Cerebellar cortex (tissue), 1 donor: ENCODE data around the gene ZNRF3.
"Not testable (repeated sequence)": the region's sequence is repeated elsewhere in the genome, so short reads cannot be mapped to it uniquely, and the experiment has no call there.

Experiments used
- DNase-seq: peaks from one replicate; pipeline ENCODE4 v3.0.0-alpha.2; 2015; ENCODE audit warnings: low spot score

Gene ZNRF3

DNA sequence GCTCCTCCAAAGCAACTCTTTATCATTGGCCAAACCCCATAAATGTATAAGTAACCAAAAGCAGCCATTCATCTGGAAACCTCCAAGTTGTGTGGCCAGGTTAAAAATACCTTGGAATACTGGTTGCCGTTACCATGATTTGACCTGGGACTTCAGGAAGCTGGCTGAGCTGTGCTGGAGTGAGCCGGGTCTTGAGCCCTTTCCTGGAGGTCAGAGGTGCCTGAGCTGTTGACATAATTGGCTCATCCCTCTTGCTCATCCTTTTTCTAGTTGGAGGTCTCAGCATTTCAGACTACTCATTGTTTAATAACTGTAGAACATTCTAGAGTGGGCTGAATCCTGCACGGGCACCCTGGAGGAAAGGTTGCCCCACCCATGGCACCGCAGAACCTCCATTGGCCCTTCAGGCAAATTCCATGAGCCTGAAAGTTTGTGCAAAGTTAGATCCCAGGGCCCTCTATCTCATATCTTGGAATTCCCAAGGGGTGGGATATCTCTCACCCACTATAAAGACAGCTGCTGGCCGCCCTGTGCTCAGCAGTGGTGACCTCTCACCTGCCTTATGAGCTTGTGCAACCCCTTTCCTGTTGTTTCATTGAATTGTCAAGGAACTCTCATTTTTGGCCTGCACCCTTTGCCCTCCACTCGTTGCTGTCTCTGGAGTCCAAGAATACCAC, 101.2 kb downstream of the ZNRF3 start:
- DNase-seq, result no peak

DNA sequence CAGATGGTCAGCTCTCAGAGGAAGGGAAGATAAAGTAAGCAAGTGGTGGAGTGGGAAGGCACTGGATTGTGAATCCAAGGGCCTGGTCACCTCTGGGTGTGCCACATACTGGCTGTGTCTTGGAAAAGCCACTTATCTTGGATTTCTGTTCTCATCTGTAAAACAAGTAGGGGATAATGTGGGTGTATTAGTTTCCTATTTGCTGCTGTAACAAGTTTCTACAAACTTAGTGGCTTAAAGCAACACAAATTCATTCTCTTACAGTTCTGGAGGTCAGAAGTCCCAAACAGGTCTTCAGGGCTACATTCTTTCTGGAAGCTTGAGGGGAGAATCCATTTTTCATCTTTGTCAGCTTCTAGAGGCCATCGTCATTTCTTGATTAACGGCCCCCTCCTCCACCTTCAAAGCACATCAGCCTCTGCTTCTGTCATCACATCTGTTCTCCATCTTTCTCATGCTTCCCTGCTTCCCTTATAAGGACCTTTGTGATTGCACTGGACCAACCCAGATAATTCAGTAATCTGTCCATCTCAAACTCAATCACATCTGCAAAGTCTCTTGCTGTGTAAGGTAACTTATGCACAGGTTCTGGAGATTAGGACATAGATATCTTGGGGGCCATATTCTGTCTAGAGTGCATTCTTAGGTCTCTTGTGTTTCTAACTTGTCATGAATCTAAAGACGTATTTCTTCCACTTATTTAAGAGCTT, 102.4 kb downstream of the ZNRF3 start:
- DNase-seq, result no peak

DNA sequence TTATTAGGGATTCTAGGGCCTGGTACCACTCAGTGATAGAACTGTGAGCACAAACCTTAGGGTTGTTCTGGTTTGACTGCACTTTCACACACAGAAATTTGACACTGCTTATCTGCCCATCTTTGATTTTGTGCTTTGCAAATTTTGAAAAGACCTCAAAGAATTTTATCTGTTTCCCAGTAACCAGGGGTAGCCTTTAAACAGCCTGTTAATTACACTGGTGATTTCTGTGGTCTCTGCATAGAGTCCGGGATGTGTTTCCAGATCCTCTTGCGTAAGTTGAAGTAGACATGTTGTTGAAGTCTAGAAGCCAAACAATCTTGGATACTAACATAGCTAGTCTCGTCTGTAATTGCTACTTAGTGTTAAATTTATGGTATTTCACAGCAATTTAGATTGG, 103.0 kb downstream of the ZNRF3 start:
- no peak for DNase-seq

GRCh38 chr22:28988457-28988856, 105.1 kb downstream of the ZNRF3 start:
- DNase-seq, result no peak

- DNase-seq, result no peak
Measured at GRCh38 chr22:28989035-28989464, 105.7 kb downstream of the ZNRF3 start.

- DNase-seq, result no peak
Measured at GRCh38 chr22:28989484-28989883, 106.1 kb downstream of the ZNRF3 start.

- DNase-seq, result no peak
Measured at GRCh38 chr22:28989912-28990311, 106.5 kb downstream of the ZNRF3 start.

DNA sequence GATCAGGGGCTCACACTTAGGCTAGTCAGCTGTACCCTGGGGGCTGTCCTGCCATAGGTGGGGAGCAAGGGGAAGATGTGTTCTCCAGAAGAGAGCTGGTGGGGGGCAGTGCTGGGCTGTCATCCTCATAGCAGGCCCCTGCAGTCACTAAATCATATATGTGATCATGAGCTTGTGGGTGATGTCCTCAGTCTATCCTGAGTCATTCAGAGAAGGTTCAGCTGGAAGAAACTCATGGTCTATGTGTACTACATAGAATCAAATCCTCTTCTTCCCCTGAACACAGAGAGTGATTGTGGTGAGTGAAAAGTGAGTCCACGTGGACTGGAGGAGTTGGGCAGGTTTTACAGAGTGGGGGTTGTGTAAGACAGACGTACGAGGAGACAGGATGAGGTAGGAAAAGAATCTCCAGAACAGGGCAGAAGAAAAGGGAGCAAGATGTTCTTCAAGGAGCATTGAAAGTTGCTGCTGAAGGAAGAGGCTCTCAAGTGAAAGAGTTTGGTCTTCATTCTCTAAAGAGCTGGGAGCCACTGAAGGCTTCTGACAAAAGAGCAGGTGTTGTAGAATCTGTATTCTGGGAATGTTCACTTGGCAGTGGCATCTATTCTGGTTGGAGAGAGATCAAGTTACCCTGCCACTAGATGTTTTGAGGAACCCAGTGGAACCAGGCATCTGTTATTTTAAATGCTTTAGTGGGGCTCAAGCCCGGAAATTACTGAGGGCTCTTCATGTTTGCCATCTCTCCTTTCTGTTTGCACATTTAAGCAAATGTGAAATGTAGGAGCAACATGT, 109.4 kb downstream of the ZNRF3 start:
- peak; percentile 56 for DNase-seq

GRCh38 chr22:28994522-28994921, 111.2 kb downstream of the ZNRF3 start:
- no peak for DNase-seq

- DNase-seq, result no peak
Measured at GRCh38 chr22:28995551-28995950, 112.2 kb downstream of the ZNRF3 start.

DNA sequence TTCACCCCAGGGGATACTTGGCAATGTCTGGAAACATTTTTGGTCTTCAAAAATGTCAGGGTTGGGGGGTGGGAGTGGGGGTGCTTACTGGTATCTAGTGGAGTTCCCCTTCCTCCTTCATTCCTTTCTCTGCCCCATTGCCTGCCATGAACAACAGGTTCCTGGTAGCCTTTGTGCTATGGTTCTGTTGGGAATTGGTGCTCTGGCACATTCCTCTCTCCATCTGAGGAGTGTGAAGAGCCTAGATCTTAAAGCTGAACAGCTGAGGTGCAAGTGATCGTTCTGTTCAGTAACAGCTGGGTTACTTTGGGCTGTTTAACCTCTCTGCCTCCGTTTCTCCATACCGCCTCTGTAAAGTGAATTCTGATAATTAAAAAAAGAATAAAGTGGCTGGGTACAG, 114.0 kb downstream of the ZNRF3 start:
- no peak for DNase-seq

GRCh38 chr22:28998681-28999080, 115.3 kb downstream of the ZNRF3 start:
- no peak for DNase-seq

DNA sequence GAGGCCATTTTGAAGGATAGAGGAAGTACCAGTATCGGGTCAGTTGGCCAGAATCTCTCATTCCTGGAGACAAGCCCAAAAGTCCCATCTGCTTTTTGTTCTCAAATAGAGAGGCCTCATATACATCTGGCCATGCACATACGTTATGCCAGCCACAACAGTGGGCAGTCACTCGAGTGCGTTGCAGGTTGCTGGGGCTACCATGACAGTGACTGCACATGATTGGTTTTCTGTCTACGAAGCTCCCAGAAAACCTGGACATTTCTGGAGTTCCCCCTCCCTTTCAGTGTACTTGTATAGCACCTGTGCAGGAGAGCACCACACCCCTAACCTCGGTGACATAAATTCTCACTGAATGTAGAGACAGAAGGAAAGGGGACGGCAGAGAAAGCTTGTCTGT, 116.1 kb downstream of the ZNRF3 start:
- DNase-seq, result peak; percentile 57

GRCh38 chr22:28999919-29000556, 116.7 kb downstream of the ZNRF3 start:
- no peak for DNase-seq

DNA sequence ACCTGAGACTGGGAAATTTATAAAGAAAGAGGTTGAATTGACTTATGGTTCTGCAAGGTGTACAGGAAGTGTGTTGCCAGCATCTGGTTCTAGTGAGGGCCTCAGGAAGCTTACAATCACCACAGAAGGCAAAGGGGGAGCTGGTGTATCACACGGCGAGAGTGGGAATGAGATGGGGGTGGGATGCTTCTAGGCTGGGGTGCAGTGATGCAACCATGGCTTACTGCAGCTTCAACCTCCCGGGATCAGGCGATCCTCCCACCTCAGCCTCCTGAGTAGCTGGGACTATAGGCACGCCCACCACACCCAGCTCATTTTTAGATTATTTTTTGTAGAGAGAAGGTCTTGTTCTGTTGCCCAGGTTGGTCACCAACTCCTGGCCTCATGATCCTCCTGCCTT, 117.3 kb downstream of the ZNRF3 start:
- DNase-seq, result no peak

- DNase-seq, result peak; percentile 82
Measured at GRCh38 chr22:29002603-29003002, 119.2 kb downstream of the ZNRF3 start.

DNA sequence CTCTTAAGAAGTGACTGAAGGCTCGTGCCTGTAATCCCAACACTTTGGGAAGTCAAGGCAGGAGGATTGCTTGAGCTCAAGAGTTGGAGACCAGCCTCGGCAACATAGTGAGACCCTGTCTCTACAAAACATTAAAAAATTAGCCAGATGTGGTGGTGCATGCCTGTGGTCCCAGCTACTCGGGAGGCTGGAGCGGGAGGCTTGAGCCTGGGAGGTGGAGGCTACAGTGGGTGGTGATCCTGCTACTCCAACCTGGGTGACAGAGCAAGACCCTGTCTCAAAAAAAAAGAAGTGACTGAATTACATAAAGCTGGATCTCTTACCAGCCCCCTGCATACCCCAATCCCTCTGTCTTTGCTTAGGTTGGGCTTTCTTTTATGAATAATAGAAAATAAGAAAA, 120.2 kb downstream of the ZNRF3 start:
- no peak for DNase-seq

GRCh38 chr22:29003975-29004646, 120.7 kb downstream of the ZNRF3 start:
- DNase-seq, result no peak

DNA sequence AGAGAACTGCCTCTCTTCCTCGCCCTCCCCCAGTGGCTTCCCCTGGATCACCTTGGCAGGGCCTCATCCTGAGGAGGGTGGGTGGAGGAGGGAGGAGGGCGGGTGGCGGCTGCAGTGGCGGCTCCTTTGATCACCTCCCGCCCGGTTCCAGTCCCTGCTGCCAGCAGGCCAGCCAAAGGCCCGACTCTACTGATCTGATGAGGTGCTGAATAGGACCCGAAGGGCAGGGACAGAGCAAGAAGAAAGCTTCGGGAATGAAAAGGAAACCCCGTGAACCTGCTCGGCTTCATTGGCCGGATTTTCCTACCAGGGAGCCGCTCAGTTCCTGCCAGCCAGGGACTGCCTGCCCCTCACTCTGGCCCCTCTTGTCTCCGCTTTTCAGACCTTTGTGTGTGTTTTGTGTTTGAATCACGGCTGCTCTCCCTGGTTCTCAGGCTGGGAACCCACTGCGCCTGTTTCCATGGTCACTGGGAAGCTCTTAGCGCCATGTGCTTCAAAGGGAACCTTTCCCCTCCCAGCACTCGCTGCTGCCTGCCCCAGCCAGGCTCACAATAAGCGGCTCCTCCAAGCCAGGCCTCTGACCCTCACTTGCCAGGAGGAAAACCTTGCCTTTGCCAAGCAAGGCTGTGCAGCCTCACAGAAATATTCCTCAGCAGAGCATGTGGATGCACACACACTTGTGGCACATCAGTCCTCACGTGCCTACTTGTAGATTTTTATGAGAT, 121.4 kb downstream of the ZNRF3 start:
- DNase-seq, result peak; percentile 80

DNA sequence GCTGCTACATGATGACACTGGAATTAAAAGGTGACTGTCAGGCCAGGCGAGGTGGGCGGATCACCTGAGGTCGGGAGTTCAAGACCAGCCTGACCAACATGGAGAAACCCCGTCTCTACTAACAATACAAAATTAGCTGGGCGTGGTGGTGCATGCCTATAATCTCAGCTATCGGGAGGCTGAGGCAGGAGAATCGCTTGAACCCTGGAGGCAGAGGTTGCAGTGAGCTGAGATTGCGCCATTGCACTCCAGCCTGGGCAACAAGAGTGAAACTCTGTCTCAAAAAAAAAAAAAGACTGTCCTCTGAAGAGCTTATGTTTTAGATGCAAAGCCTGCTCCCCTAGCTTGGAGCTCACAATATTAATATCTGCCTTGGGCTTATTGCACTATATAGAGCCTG, 122.4 kb downstream of the ZNRF3 start:
- not testable (repeated sequence) for DNase-seq

- no peak for DNase-seq
Measured at GRCh38 chr22:29006346-29006745, 123.0 kb downstream of the ZNRF3 start.
